Stimulated activated naive CD8-positive, alpha-beta T cell treated with anti-CD3 and anti-CD28 coated beads, Interleukin-15, Interleukin-2, amounts not matched to agents 100 U/mL and 50 U/mL, for 24 hours (primary cell): ENCODE results near the gene TRAF7.

ENCODE experiments used
- ATAC-seq: fragments of 150-1000 bp; cut with Tn5 transposase; one replicate; pipeline ENCODE4 v1.10.0; 2021
- DNase-seq: peaks from one replicate; pipeline ENCODE4 v3.0.0; 2021

TRAF7 gene

GRCh38 chr16:2223942-2224486, 68.4 kb downstream of the TRAF7 start:
- DNase-seq = peak; percentile 39
- peak; percentile 4 for ATAC-seq

- DNase-seq (no peak), ATAC-seq (no peak)
Observed at GRCh38 chr16:2226245-2226793, 70.7 kb downstream of the TRAF7 start.

- ATAC-seq = no peak
- DNase-seq = no peak
Observed at GRCh38 chr16:2226918-2227317, 71.3 kb downstream of the TRAF7 start.
